ENCODE measurements around the gene PLP1. TPM values are rescaled to one million over a fixed set of nuclear protein-coding genes. Genes with fewer than 3 reads are reported as not detected.

Gene PLP1
- total and polyA plus RNA-seq, 2 of the 8 experiments (the other 6 are each of a cell fraction or from before 2014, with no cell fraction given), result 49.2 to 218 TPM

- Histone ChIP-seq H2BK5ac (ENCODE audit: low read depth, low read length) (no peak overlapping the region), H2BK120ac (replicated peaks; ENCODE audit: low read depth, low read length) (no peak overlapping the region), H3K4me3 (ENCODE audit: extremely low read depth in 1 of 4, insufficient read depth in 2 of 4, low read depth in 3 of 4, low read length in 4 of 4) (no peak overlapping the region), H2BK15ac (ENCODE audit: low read length) (no peak overlapping the region), H3K23ac (ENCODE audit: insufficient read length) (no peak overlapping the region), H3K9ac (replicated peaks in 1 of 4; ENCODE audit: extremely low read depth in 1 of 4, low read depth in 3 of 4, low read length in 3 of 4) (no peak overlapping the region), H3K14ac (ENCODE audit: insufficient read length) (no peak overlapping the region), H3K27ac (ENCODE audit: low read depth, low read length) (no peak overlapping the region), H2BK12ac (ENCODE audit: low read depth, low read length) (no peak overlapping the region), H4K5ac (ENCODE audit: insufficient read length, low read depth, low read length) (no peak overlapping the region), H3K18ac (ENCODE audit: extremely low read depth, low read length) (no peak overlapping the region), H3K4me2 (ENCODE audit: insufficient read depth in 1 of 2, low read depth in 2 of 2, low read length in 2 of 2) (no peak overlapping the region), H2BK20ac (ENCODE audit: low read length) (no peak overlapping the region), H2AFZ (ENCODE audit: low read length) (no peak overlapping the region), H3K4ac (replicated peaks; ENCODE audit: insufficient read length, low read depth, low read length) (no peak overlapping the region), H3K9me3 (ENCODE audit: insufficient read depth in 2 of 2, low read depth in 1 of 2, low read length in 1 of 2) (no peaks in the 10 kb centered on the region), H3K36me3 (ENCODE audit: control insufficient read depth in 2 of 4, insufficient read depth in 4 of 4, low read length in 3 of 4) (peaks cover 4 to 59% (median 26%) of the 10 kb centered on the region in 4 experiments; a peak in 6 of 8 replicates), H3K23me2 (ENCODE audit: low read depth, low read length) (no peaks in the 10 kb centered on the region), H3K79me2 (ENCODE audit: control insufficient read depth in 1 of 2, insufficient read depth in 2 of 2, low read length in 2 of 2) (no peaks in the 10 kb centered on the region), H3K56ac (replicated peaks; ENCODE audit: insufficient read length, low read depth, low read length) (no peak overlapping the region), H2AK5ac (ENCODE audit: low read depth, low read length) (no peak overlapping the region), H4K8ac (ENCODE audit: extremely low read depth, insufficient read depth, low read length) (no peak overlapping the region), H4K91ac (replicated peaks; ENCODE audit: insufficient read length, low read length) (no peak overlapping the region), H4K20me1 (replicated peaks in 1 of 2; ENCODE audit: control insufficient read depth in 1 of 2, insufficient read depth in 2 of 2, low read length in 2 of 2) (no peaks in the 10 kb centered on the region), H3K79me1 (ENCODE audit: low read depth, low read length) (no peaks in the 10 kb centered on the region), H3K4me1 (replicated peaks in 1 of 4; ENCODE audit: control insufficient read depth in 3 of 4, insufficient read depth in 4 of 4, low read length in 3 of 4) (no peaks in the 10 kb centered on the region), H3K27me3 (replicated peaks in 1 of 4; ENCODE audit: control insufficient read depth in 3 of 4, extremely low read depth in 1 of 4, insufficient read depth in 3 of 4, low read length in 3 of 4) (no peaks in the 10 kb centered on the region)
- ChIA-PET POLR2A (ENCODE audit: partially characterized antibody) (interaction anchor here (0.8 to 4.2 kb wide), 4 partner anchors 9 to 54 kb away, joined by 3 to 16 read pairs (median 4); no protein-coding TSS in a partner anchor), CTCF (ENCODE audit: partially characterized antibody) (interaction anchor here (1.0 kb wide), 2 partner anchors 16 to 72 kb away, joined by 3 to 4 read pairs; no protein-coding TSS in a partner anchor)
- 50% methylated on average over 2 of the region's 2 CpGs; no CpG with 5 or more reads in 1 of the 2 experiments for WGBS, 2 experiments (ENCODE audit: extremely low coverage in 1 of 2, insufficient coverage in 1 of 2, insufficient read length in 1 of 2, insufficient replicate concordance in 2 of 2, low coverage in 1 of 2, low lambda C conversion rate in 2 of 2, missing lambda C conversion rate in 1 of 2)
- no peak for DNase-seq (ENCODE audit: low read depth in 1 of 2, low spot score in 2 of 2)
- FAIRE-seq, result no peak
Observed at GRCh38 chrX:103783971-103784370, 7.3 kb downstream of the PLP1 start.
